ENCODE results near the gene PIM1.
"Not testable (repeated sequence)": the region's sequence is repeated elsewhere in the genome, so short reads cannot be mapped to it uniquely, and the experiment has no call there.

PIM1 gene

DNA sequence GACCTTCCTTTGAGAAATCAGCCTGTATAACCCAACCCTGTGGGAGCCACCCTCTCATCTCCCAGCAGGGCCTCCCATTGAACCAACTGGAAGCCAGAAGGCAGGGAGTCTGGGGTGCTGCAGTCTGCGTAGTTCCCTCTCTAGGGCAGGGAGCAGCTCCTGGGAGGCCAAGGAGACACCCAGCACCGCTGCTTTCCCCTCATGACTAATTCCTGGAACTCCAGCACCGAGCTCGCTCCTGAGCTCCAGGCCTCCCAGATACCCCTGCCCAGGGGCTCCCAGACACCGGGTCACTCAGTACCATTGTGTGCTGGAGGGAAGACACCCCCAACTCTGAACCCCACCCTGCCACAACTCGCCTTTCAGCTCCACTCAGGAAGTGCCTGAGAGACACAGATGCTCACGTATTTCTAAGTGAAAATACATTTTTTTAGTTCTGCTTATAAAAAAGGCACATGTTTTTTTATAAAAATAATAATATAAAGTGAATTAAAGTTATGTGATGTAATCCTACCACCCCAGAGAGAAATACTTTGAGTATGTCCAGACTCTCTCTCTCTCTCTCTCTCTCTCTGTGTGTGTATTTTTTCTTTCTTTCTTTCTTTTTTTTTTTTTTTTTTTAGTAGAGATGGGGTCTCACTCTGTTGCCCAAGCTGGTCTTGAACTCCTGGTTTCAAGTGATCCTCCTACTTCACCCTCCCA, 17.5 kb downstream of the PIM1 start:
- DNase-seq (ENCODE audit: insufficient read length, low spot score), result no peak

DNA sequence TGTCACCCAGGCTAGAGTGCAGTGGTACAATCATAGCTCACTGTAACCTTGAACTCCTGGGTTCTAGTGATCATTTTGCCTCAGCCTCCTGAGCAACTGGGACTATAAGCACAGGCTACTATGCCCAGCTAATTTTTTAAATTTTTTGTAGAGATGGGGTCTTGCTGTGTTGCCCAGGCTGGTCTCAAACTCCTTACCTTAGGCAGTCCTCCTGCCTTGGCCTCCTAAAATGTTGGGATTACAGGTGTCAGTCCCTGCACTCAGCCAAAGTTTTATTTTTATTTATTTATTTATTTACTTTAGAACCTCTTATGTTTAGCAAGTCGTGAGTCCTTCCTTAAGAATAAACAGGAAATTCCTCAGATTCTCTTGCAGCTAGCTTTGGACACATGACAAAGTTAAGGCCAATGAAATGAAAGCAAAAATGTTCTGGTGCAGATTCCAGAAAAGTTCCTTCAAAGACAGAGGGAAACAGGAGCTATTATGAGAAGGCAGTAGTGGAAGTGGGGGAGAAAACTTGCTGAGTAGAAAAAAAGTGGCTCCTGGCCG, 19.1 kb downstream of the PIM1 start:
- TF ChIP-seq POLR2AphosphoS5 (IDR thresholded peaks at IDR 0.05; ENCODE audit: low read depth, low read length) (no peak), POLR2A (IDR thresholded peaks at IDR 0.05; ENCODE audit: low read depth, low read length) (no peak), SPI1 (IDR thresholded peaks at IDR 0.05; ENCODE audit: low read depth, low read length) (no peak), TAF1 (IDR thresholded peaks at IDR 0.05; ENCODE audit: low read depth, low read length) (no peak), PAX5 (IDR thresholded peaks at IDR 0.05; ENCODE audit: insufficient read depth, low read length, severe bottlenecking) (no peak), POU2F2 (IDR thresholded peaks at IDR 0.05; ENCODE audit: low read depth, low read length) (no peak)
- no peak for FAIRE-seq
- DNase-seq (ENCODE audit: insufficient read length, low spot score), result no peak

More for the DNA sequence above, 17.5 kb downstream of the PIM1 start:
- no peak for FAIRE-seq
- no peak for TF ChIP-seq POLR2A (IDR thresholded peaks at IDR 0.05; ENCODE audit: low read depth, low read length)
- TF ChIP-seq SPI1 (IDR thresholded peaks at IDR 0.05; ENCODE audit: low read depth, low read length), result no peak
- no peak for TF ChIP-seq POLR2AphosphoS5 (IDR thresholded peaks at IDR 0.05; ENCODE audit: low read depth, low read length)
- TF ChIP-seq PAX5 (IDR thresholded peaks at IDR 0.05; ENCODE audit: insufficient read depth, low read length, severe bottlenecking), result no peak
- no peak for TF ChIP-seq POU2F2 (IDR thresholded peaks at IDR 0.05; ENCODE audit: low read depth, low read length)
- TF ChIP-seq TAF1 (IDR thresholded peaks at IDR 0.05; ENCODE audit: low read depth, low read length), result no peak

DNA sequence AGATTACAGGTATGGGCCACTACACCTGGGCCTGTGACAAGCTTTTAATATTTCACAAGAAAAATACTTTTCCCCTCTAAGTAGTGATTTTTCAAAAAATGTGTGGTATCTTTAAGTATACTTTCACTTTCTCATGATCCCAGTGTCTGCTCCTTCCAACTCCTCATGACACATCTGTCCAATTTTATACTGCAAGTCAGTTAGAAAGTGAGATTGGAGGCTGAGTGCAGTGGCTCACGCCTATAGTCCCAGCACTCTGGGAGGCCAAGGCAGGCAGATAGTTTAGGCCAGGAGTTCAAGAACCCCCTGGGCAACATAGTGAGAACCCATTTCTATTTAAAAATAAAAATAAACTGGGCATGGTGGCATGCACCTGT, 20.2 kb downstream of the PIM1 start:
- FAIRE-seq (peak; percentile 41), DNase-seq (ENCODE audit: insufficient read length, low spot score) (no peak)
- TF ChIP-seq POU2F2 (IDR thresholded peaks at IDR 0.05; ENCODE audit: low read depth, low read length), result no peak
- TF ChIP-seq PAX5 (IDR thresholded peaks at IDR 0.05; ENCODE audit: insufficient read depth, low read length, severe bottlenecking), result no peak
- TF ChIP-seq SPI1 (IDR thresholded peaks at IDR 0.05; ENCODE audit: low read depth, low read length), result no peak
- TF ChIP-seq POLR2AphosphoS5 (IDR thresholded peaks at IDR 0.05; ENCODE audit: low read depth, low read length), result no peak
- TF ChIP-seq POLR2A (IDR thresholded peaks at IDR 0.05; ENCODE audit: low read depth, low read length), result no peak
- no peak for TF ChIP-seq TAF1 (IDR thresholded peaks at IDR 0.05; ENCODE audit: low read depth, low read length)

DNA sequence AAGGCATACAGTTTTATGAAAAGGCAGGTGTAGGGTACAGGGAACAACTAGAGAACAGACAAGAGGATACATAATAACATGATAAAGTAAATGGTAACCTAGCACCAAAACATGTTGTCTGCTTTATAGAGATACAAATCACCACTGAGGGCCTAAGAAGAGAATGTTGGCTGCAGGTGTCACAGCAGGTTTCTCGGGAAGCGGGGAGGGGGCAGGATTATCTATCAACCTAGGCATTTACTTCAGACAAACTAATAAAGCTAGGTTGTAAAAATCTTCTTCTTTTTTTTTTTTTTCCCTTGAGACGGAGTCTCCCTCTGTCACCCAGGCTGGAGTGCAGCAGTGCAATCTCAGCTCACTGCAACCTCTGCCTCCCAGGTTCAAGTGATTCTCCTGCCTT, 22.7 kb downstream of the PIM1 start:
- TF ChIP-seq PAX5 (IDR thresholded peaks at IDR 0.05; ENCODE audit: insufficient read depth, low read length, severe bottlenecking), result no peak
- no peak for TF ChIP-seq POLR2AphosphoS5 (IDR thresholded peaks at IDR 0.05; ENCODE audit: low read depth, low read length)
- no peak for TF ChIP-seq POU2F2 (IDR thresholded peaks at IDR 0.05; ENCODE audit: low read depth, low read length)
- DNase-seq (ENCODE audit: insufficient read length, low spot score), result no peak
- no peak for FAIRE-seq

DNA sequence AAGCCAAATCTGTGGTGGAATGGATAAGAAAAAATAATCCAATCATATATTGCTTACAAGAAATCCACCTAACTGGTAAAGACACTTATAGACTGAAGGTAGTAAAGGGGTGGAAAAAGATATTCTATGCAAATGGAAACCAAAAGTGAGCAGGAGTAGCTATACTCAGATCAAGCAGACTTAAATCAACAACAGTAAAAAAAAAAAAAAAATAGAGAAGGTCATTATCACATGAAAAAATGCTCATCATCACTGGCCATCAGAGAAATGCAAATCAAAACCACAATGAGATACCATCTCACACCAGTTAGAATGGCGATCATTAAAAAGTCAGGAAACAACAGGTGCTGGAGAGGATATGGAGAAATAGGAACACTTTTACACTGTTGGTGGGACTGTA, 24.9 kb downstream of the PIM1 start:
- FAIRE-seq; DNase-seq (ENCODE audit: insufficient read length, low spot score): not testable (repeated sequence)

DNA sequence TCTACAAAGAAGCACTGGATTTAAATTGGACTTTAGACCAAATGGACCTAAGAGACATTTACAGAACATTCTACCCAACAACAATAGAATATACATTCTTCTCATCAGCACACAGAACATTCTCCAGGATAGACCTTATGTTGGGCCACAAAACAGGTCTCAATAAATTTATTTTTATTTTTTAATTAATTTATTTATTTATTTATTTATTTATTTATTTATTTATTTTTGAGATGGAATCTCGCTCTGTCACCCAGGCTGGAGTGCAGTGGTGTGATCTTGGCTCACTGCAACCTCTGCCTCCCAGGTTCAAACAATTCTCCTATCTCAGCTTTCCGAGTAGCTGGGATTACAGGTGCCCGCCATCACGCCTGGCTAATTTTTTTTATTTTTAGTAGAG, 26.5 kb downstream of the PIM1 start:
- DNase-seq (ENCODE audit: insufficient read length, low spot score); FAIRE-seq: not testable (repeated sequence)

DNA sequence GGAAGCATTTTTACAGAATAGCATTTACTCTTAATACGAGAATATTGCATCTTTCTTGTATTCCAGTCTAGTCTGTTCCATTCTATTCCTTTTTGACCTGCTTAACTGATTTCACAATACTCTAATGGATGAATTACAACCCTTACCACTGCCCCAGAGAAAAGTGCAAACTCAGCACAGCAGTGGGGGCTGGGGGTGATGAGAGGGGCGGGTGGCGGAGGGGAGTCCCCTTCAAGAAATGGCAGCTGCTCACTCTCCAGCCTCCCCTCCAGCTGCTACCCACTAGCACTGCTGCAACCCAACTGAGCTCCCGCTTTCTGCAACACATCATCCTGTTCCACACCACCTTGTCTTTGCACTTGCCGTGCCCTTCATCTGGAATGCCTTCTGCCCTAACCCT, 30.1 kb downstream of the PIM1 start:
- DNase-seq (ENCODE audit: insufficient read length, low spot score) (no peak), FAIRE-seq (no peak)
- TF ChIP-seq POLR2AphosphoS5 (IDR thresholded peaks at IDR 0.05; ENCODE audit: low read depth, low read length) (no peak), SPI1 (IDR thresholded peaks at IDR 0.05; ENCODE audit: low read depth, low read length) (no peak), POLR2A (IDR thresholded peaks at IDR 0.05; ENCODE audit: low read depth, low read length) (no peak), TAF1 (IDR thresholded peaks at IDR 0.05; ENCODE audit: low read depth, low read length) (no peak), PAX5 (IDR thresholded peaks at IDR 0.05; ENCODE audit: insufficient read depth, low read length, severe bottlenecking) (no peak), POU2F2 (IDR thresholded peaks at IDR 0.05; ENCODE audit: low read depth, low read length) (no peak)

DNA sequence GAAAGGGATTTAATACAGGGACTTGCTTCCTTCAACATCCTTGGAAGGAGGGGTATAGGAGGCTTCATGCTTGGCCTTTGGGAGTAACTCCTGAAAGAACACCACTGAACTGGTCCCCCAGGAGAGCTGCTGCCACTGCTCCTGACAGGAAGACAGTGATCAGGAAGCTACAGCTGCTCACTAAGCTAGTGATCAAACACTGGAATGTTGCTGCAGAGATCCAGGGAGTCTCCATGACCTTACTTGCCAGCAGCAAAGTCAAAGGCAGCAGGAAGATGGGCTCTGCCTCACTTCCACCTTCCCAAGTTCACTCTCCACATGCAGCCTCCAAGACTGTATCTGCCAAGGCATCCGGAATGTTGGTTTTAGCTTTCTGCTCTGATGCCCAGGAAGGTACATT, 31.8 kb downstream of the PIM1 start:
- TF ChIP-seq PAX5 (IDR thresholded peaks at IDR 0.05; ENCODE audit: insufficient read depth, low read length, severe bottlenecking), result no peak
- TF ChIP-seq SPI1 (IDR thresholded peaks at IDR 0.05; ENCODE audit: low read depth, low read length), result no peak
- TF ChIP-seq TAF1 (IDR thresholded peaks at IDR 0.05; ENCODE audit: low read depth, low read length), result no peak
- no peak for TF ChIP-seq POU2F2 (IDR thresholded peaks at IDR 0.05; ENCODE audit: low read depth, low read length)
- TF ChIP-seq POLR2A (IDR thresholded peaks at IDR 0.05; ENCODE audit: low read depth, low read length), result no peak
- TF ChIP-seq POLR2AphosphoS5 (IDR thresholded peaks at IDR 0.05; ENCODE audit: low read depth, low read length), result no peak
- DNase-seq (ENCODE audit: insufficient read length, low spot score) (no peak), FAIRE-seq (no peak)

DNA sequence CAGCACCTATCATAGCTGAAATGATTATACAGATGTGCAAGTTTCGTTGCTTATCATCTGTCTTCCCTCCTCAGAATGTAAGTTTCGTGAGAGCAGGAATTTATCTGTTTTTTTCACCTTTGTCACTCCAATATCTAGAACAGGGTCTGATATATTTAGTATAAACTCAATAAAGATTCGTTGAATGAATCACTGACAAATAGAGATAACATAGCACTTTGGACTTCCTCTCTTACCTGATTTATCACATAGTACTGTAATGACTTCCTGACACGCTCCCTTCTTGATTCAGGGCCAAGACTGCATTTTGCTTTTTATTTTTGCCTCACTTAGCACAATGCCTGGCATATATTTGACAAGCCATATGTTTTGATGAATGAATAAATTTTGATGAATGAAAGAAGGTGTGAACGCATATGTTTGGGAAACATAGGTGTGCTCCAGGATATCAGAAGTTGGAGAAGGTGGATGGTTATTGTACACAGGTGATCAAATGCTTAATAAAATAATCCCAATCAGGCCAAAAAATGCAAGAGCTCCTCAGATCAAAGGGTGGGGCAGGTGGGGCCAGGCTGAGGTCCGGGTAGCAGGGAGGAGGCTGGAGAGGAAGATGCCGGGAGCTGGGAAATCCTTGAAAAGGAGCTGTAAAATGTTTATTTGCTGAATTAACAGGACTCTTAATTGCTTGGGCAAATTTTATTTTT, 33.0 kb downstream of the PIM1 start:
- FAIRE-seq (no peak), DNase-seq (ENCODE audit: insufficient read length, low spot score) (no peak)
- TF ChIP-seq POLR2A (IDR thresholded peaks at IDR 0.05; ENCODE audit: low read depth, low read length) (no peak), POU2F2 (IDR thresholded peaks at IDR 0.05; ENCODE audit: low read depth, low read length) (no peak), TAF1 (IDR thresholded peaks at IDR 0.05; ENCODE audit: low read depth, low read length) (no peak), SPI1 (IDR thresholded peaks at IDR 0.05; ENCODE audit: low read depth, low read length) (no peak), PAX5 (IDR thresholded peaks at IDR 0.05; ENCODE audit: insufficient read depth, low read length, severe bottlenecking) (no peak), POLR2AphosphoS5 (IDR thresholded peaks at IDR 0.05; ENCODE audit: low read depth, low read length) (no peak)
